ENCODE results near the gene PLA2G4B. TPM values are rescaled to one million over a fixed set of nuclear protein-coding genes. Genes with fewer than 3 reads are reported as not detected.

The PLA2G4B gene
- total RNA-seq, 1 experiment from 2014 or later, result 4.1 TPM

DNA sequence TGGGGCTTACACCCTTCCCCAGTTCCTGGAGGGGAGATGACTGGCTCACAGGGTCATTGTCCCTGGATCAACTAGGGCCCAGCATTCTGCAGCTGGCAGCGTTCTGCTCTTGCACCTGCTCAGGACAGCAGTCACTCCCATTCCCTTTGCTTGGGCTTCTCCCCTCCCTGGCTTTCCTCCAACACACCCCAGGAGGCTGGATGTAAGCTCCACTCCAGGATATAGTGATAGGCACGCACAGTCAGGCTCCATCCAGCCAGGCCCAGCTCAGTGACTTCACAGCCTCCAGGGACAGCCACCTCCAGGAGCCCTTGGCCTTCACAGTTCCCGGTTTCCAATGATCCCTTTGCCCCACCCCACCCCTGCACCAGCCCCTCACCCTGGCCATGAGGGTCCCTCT is 53.3 kb downstream of the PLA2G4B start:
- Mint-ChIP-seq H3K4me3 (ENCODE audit: low read depth, unreplicated experiment) (no peak overlapping the region), H3K27me3 (ENCODE audit: unreplicated experiment) (no peaks in the 10 kb centered on the region), H3K9me3 (ENCODE audit: low read depth, unreplicated experiment) (no peaks in the 10 kb centered on the region), H3K36me3 (ENCODE audit: insufficient read depth, unreplicated experiment) (peaks cover 7% of the 10 kb centered on the region), H3K27ac (ENCODE audit: unreplicated experiment) (no peak overlapping the region), H3K4me1 (ENCODE audit: low read depth, unreplicated experiment) (no peaks in the 10 kb centered on the region)
- no peak for DNase-seq
- BruUV-seq (replicated peaks), result no TSS peak
- intact Hi-C loops (cut with micrococcal nuclease; ENCODE audit: unreplicated experiment), result no loop called here
- CTCF ChIA-PET, result no interaction called here
- TF ChIP-seq, protein P1, sequence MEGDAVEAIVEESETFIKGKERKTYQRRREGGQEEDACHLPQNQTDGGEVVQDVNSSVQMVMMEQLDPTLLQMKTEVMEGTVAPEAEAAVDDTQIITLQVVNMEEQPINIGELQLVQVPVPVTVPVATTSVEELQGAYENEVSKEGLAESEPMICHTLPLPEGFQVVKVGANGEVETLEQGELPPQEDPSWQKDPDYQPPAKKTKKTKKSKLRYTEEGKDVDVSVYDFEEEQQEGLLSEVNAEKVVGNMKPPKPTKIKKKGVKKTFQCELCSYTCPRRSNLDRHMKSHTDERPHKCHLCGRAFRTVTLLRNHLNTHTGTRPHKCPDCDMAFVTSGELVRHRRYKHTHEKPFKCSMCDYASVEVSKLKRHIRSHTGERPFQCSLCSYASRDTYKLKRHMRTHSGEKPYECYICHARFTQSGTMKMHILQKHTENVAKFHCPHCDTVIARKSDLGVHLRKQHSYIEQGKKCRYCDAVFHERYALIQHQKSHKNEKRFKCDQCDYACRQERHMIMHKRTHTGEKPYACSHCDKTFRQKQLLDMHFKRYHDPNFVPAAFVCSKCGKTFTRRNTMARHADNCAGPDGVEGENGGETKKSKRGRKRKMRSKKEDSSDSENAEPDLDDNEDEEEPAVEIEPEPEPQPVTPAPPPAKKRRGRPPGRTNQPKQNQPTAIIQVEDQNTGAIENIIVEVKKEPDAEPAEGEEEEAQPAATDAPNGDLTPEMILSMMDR (IDR thresholded peaks at IDR 0.05; ENCODE audit: unreplicated experiment), result no peak

DNA sequence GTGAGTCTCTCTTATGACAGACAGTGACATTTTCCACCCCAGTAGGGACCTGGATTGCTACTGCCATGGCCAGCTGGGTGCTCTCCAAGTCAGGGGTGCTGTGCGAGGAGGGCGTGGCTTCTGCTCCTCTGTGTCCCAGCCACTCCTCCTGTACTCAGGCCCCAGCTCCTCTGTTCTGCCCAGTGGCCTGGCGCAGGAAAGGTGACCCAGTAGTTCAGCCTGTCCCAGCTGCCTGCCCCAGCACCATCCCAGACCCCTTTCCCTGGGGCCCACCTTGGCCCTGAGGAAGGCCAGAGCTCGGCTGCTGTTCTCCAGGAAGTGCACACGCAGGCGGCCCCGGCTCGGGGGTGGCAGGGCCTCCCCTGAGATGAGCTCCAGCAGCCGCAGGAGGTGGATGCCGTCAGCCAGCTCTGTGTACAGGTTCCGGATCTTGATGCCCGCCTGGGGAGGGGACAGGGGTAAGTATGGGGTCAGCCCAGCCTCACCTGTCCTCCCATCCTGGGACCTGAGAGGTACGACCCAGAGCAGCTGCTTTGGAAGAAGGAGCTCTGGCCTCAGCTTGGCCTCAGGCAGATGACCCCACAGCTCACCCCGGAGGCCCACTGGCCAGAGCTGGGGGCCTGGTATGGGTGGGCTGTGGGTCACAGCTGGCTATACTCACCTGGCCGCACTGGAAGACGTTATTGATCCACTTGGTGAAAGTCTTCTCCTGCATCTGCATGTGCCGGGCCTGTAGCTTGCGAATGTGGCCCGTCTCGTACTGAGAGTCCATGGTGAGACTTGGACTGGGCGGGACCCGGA is 54.2 kb downstream of the PLA2G4B start:
- no peaks in the 10 kb centered on the region for H3K27me3 Mint-ChIP-seq (ENCODE audit: unreplicated experiment)
- intact Hi-C loops (cut with micrococcal nuclease; ENCODE audit: unreplicated experiment), result no loop called here
- CTCF ChIA-PET, result interaction anchor here (0.6 kb wide), 1 partner anchor 10 kb away, joined by 3 read pairs; no protein-coding TSS in a partner anchor
- H3K9me3 Mint-ChIP-seq (ENCODE audit: low read depth, unreplicated experiment), result no peaks in the 10 kb centered on the region
- no peak for DNase-seq
- TF ChIP-seq, protein P1 (IDR thresholded peaks at IDR 0.05; ENCODE audit: unreplicated experiment), result no peak
- no peak overlapping the region for H3K27ac Mint-ChIP-seq (ENCODE audit: unreplicated experiment)
- H3K36me3 Mint-ChIP-seq (ENCODE audit: insufficient read depth, unreplicated experiment), result peaks cover 7% of the 10 kb centered on the region
- no TSS peak for BruUV-seq (replicated peaks)
- H3K4me3 Mint-ChIP-seq (ENCODE audit: low read depth, unreplicated experiment), result no peak overlapping the region
- no peaks in the 10 kb centered on the region for H3K4me1 Mint-ChIP-seq (ENCODE audit: low read depth, unreplicated experiment)

DNA sequence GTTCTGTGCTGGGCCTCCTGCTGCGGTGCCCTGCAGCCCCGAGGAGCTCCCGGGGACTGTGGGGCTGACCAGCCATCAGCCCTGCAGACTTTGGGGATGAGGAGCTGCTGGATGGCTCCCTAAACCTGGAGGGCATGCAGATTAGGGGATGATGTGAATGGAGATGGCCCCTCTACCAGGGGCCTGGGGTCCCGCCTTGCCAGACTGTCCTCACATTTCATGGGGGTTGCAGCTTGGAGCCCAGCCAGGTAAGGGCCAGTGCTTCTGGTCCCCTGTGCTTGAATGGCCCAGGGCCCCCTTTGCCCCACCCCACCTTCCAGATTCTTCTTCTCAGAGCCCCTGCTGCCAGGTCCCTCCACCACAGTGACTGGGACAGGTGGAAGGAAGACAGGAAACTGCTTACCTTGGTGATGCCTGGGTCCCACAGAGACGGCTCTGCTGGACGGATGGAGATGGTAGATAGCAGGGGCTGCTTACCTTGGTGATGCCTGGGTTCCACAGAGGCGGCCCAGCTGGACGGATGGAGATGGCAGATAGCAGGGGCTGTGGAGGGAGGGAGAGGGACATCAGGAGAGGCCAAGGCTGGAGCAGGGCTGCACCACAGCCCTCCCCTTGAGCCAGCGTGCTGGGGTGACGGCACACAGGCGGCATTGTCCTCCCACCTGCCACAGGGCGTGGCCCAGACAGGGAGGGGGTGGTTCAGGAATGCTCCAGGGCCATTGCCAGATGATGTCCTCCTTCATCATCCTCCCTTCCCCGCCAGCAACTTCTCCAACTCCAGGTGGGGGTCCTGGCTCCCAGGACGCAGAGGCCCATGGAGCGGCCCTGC is 55.0 kb downstream of the PLA2G4B start, which contains the start of gene SPTBN5:
Gene SPTBN5, minus strand, starts transcription at position 632 of the 829 bp plus-strand sequence. Its CDS starts 556 bp downstream, at position 76.
- intact Hi-C loops (cut with micrococcal nuclease; ENCODE audit: unreplicated experiment), result no loop called here
- Mint-ChIP-seq H3K27ac (ENCODE audit: unreplicated experiment) (no peak within 1 kb of the TSS), H3K27me3 (ENCODE audit: unreplicated experiment) (no peaks in the 10 kb centered on the region), H3K9me3 (ENCODE audit: low read depth, unreplicated experiment) (no peaks in the 10 kb centered on the region), H3K4me1 (ENCODE audit: low read depth, unreplicated experiment) (no peaks in the 10 kb centered on the region), H3K4me3 (ENCODE audit: low read depth, unreplicated experiment) (peak within 1 kb of the TSS; percentile 54), H3K36me3 (ENCODE audit: insufficient read depth, unreplicated experiment) (peaks cover 7% of the 10 kb centered on the region)
- BruUV-seq (replicated peaks), result no TSS peak
- CTCF ChIA-PET, result interaction anchor here (0.6 kb wide), 1 partner anchor 11 kb away, joined by 3 read pairs; no protein-coding TSS in a partner anchor
- TF ChIP-seq, protein P1 (IDR thresholded peaks at IDR 0.05; ENCODE audit: unreplicated experiment), result no peak
- peak; percentile 13 for DNase-seq

DNA sequence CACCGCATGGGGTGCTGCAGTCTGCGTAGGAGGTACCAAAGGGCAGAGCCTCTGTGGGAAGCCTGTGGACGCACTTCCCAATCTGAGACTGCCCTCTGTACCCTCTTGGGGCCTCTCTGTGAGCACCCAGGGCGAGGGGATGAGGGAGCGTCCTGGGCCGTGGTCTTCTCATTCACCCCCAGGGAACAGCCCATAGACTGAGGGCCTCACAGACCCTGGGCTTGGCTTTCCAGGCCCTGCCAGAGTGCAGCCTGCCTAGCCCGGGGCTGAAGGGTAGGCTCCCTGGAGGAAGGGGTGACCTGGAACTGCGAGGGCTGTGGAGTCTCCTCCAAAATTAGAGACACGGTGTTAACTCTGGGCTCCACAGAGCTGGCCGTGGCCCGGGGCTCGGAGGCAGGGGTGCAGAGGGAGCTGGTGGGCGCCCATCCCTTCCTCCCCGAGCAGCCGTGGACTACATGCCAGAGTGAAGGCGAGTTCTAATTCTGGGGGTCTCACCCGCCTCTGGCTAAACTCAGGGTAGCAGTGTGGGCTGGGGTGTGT is 55.7 kb downstream of the PLA2G4B start:
- CTCF ChIA-PET, result interaction anchor here (2.0 kb wide), 1 partner anchor 120 kb away, joined by 5 read pairs; the partner anchor contains the start of gene MAPKBP1
- Mint-ChIP-seq H3K4me1 (ENCODE audit: low read depth, unreplicated experiment) (no peaks in the 10 kb centered on the region), H3K27me3 (ENCODE audit: unreplicated experiment) (no peaks in the 10 kb centered on the region), H3K36me3 (ENCODE audit: insufficient read depth, unreplicated experiment) (peaks cover 7% of the 10 kb centered on the region), H3K27ac (ENCODE audit: unreplicated experiment) (no peak overlapping the region), H3K9me3 (ENCODE audit: low read depth, unreplicated experiment) (no peaks in the 10 kb centered on the region), H3K4me3 (ENCODE audit: low read depth, unreplicated experiment) (no peak overlapping the region)
- no TSS peak for BruUV-seq (replicated peaks)
- DNase-seq, result no peak
- TF ChIP-seq, protein P1 (IDR thresholded peaks at IDR 0.05; ENCODE audit: unreplicated experiment), result no peak
- intact Hi-C loops (cut with micrococcal nuclease; ENCODE audit: unreplicated experiment), result no loop called here
